ENCODE results near the gene TCTN1. TPM values are rescaled to one million over a fixed set of nuclear protein-coding genes. Genes with fewer than 3 reads are reported as not detected.

Gene TCTN1
- total and polyA plus RNA-seq, 2 donors (not counting 3 experiments of a cell fraction or from before 2014, with no cell fraction given), result 21.1 to 23.3 TPM

GRCh38 chr12:110666892-110667291 lies 53.0 kb downstream of the TCTN1 start:
- no peaks in the 10 kb centered on the region for H3K36me3 ChIP-seq (ENCODE audit: control insufficient read depth in 2 of 2, extremely low read depth in 1 of 2, insufficient read depth in 2 of 2, low read length in 2 of 2)
- intact Hi-C loops (cut with micrococcal nuclease), result no loop called here
- no peak overlapping the region for H3K4me3 ChIP-seq (replicated peaks in 1 of 3; ENCODE audit: insufficient read depth in 1 of 3, low read depth in 1 of 3, low read length in 3 of 3)
- DNase-seq (ENCODE audit: low read depth, low spot score) (no peak), FAIRE-seq (no peak)
- no peaks in the 10 kb centered on the region for H3K79me2 ChIP-seq (ENCODE audit: control insufficient read depth, insufficient read depth, low read length)
- H4K20me1 ChIP-seq (replicated peaks; ENCODE audit: control insufficient read depth, extremely low read depth, insufficient read depth, low read length), result no peaks in the 10 kb centered on the region
- no TSS peak for BruUV-seq (replicated peaks)
- H3K27ac ChIP-seq (ENCODE audit: insufficient read depth, low read depth, low read length), result no peak overlapping the region
- TF ChIP-seq POLR2AphosphoS5 (IDR thresholded peaks at IDR 0.05; ENCODE audit: insufficient read depth, low read depth, low read length) (no peak), GATA2 (IDR thresholded peaks at IDR 0.05; ENCODE audit: insufficient read depth, insufficient read length, low read depth, low read length) (no peak), EZH2 (IDR thresholded peaks at IDR 0.05; ENCODE audit: borderline replicate concordance, low read depth, low read length, severe bottlenecking) (no peak), JUN (IDR thresholded peaks at IDR 0.05; ENCODE audit: borderline replicate concordance, insufficient read depth, insufficient read length, low read depth) (no peak), POLR2A (IDR thresholded peaks at IDR 0.05; ENCODE audit: low read depth, low read length) (no peak), FOS (IDR thresholded peaks at IDR 0.05; ENCODE audit: borderline replicate concordance, insufficient read depth, low read length) (no peak), MYC (IDR thresholded peaks at IDR 0.05; ENCODE audit: low read depth, low read length) (no peak)
- TF ChIP-seq, protein P1, sequence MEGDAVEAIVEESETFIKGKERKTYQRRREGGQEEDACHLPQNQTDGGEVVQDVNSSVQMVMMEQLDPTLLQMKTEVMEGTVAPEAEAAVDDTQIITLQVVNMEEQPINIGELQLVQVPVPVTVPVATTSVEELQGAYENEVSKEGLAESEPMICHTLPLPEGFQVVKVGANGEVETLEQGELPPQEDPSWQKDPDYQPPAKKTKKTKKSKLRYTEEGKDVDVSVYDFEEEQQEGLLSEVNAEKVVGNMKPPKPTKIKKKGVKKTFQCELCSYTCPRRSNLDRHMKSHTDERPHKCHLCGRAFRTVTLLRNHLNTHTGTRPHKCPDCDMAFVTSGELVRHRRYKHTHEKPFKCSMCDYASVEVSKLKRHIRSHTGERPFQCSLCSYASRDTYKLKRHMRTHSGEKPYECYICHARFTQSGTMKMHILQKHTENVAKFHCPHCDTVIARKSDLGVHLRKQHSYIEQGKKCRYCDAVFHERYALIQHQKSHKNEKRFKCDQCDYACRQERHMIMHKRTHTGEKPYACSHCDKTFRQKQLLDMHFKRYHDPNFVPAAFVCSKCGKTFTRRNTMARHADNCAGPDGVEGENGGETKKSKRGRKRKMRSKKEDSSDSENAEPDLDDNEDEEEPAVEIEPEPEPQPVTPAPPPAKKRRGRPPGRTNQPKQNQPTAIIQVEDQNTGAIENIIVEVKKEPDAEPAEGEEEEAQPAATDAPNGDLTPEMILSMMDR (IDR thresholded peaks at IDR 0.05; ENCODE audit: extremely low read depth in 1 of 2, insufficient read depth in 1 of 2, low read depth in 1 of 2, low read length in 2 of 2), result no peak
- TF ChIP-seq, protein P2, sequence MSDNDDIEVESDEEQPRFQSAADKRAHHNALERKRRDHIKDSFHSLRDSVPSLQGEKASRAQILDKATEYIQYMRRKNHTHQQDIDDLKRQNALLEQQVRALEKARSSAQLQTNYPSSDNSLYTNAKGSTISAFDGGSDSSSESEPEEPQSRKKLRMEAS (IDR thresholded peaks at IDR 0.05; ENCODE audit: insufficient read depth, insufficient read length), result no peak
- dilution Hi-C loops (cut with MboI; ENCODE audit: extremely low pct_ligation_motif_present, low sequenced_read_pairs), result no loop called here
- no peaks in the 10 kb centered on the region for H3K9me1 ChIP-seq (replicated peaks; ENCODE audit: control insufficient read depth, extremely low read depth, insufficient read depth, low read length)
- no peak overlapping the region for H3K4me2 ChIP-seq (ENCODE audit: insufficient read depth, low read length)
- H3K9me3 ChIP-seq (replicated peaks; ENCODE audit: control insufficient read depth, insufficient read depth, low read length), result no peaks in the 10 kb centered on the region
- no peak overlapping the region for H3K9ac ChIP-seq (replicated peaks; ENCODE audit: extremely low read depth, insufficient read depth, low read length)
- H2AFZ ChIP-seq (ENCODE audit: low read depth, low read length), result no peak overlapping the region
- CTCF ChIA-PET, result no interaction called here
- POLR2A ChIA-PET, result no interaction called here
- no peaks in the 10 kb centered on the region for H3K27me3 ChIP-seq (ENCODE audit: control insufficient read depth in 2 of 2, insufficient read depth in 2 of 2, low read length in 2 of 2)
- no peaks in the 10 kb centered on the region for H3K4me1 ChIP-seq (ENCODE audit: control insufficient read depth, extremely low read depth, insufficient read depth, low read length)
